Stimulated activated memory B cell treated with anti-CD40 and anti-IgM and Interleukin-4, amounts not matched to agents 10 μg/mL and 1 μg/mL and 100 μg/mL, for 72 hours (primary cell): ENCODE data around the gene C2orf78.

Source experiments
- ATAC-seq: fragments of 150-1000 bp; cut with Tn5 transposase; 2 replicates; pipeline ENCODE4 v1.10.0; 2021
- H3K27ac Mint-ChIP-seq: one replicate; pipeline ENCODE4 v1.8.0; 2022; ENCODE audit warnings: mild to moderate bottlenecking, mixed read lengths
- H3K27me3 Mint-ChIP-seq: one replicate; pipeline ENCODE4 v1.8.0; 2022; ENCODE audit warnings: mixed read lengths
- H3K36me3 Mint-ChIP-seq: one replicate; pipeline ENCODE4 v1.8.0; 2022; ENCODE audit warnings: mixed read lengths
- H3K4me1 Mint-ChIP-seq: one replicate; pipeline ENCODE4 v1.8.0; 2022; ENCODE audit warnings: mixed read lengths
- H3K4me3 Mint-ChIP-seq: one replicate; pipeline ENCODE4 v1.8.0; 2022; ENCODE audit warnings: mild to moderate bottlenecking, moderate library complexity, mixed read lengths
- H3K9me3 Mint-ChIP-seq: one replicate; pipeline ENCODE4 v1.8.0; 2022; ENCODE audit warnings: mixed read lengths

Gene C2orf78

DNA sequence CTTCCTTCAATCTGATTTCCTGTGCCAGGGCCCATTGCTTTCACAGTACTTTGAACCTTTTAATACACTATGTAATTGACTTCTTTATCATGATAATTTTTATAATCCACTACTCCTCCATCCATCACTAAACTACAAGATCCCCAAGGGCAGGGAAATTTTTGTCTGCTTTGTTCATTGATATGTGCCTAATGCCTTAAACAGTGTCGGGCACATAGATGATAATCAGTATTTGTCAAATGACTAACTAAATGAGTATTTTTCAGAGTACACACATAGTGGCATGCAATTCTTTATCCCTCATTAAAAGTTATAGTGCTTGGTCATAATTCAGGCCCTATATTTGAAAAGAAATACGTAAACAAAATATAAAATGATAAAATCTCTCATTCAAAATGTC is 39.4 kb downstream of the C2orf78 start:
- no peaks in the 10 kb centered on the region for H3K36me3 Mint-ChIP-seq
- H3K4me3 Mint-ChIP-seq: no peak overlapping the region
- H3K27ac Mint-ChIP-seq: peak overlapping the region; percentile 22
- H3K9me3 Mint-ChIP-seq: no peaks in the 10 kb centered on the region
- no peaks in the 10 kb centered on the region for H3K27me3 Mint-ChIP-seq
- H3K4me1 Mint-ChIP-seq: peaks cover 43% of the 10 kb centered on the region
- ATAC-seq: no peak

DNA sequence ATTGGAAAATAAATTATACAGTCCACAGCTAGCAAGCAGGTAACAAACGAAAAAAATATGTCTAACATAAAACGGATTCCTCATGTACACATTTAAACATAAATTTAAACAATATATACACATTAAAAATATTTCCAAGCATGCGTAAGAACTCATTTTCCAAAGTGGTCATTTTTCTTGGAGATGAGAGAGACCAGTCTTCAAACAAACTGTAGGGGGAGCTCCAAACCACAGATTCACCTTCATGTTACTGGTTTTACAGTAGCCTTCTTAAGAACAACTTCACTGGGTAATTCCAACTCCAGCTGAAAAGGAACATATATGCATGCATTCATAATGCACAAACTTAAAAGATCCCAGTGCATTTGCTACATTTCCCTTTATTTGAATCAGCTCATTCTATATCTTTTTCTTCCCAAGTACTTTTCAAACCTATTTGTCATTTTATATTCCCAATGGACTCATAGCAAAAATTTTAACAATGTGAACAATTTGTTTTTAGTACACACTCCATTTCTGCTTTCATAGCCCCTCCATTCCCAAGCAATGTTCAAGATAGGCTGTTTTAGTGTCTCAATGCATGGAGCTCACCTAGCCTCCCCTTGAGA is 40.0 kb downstream of the C2orf78 start:
- H3K27ac Mint-ChIP-seq: no peak overlapping the region
- peaks cover 48% of the 10 kb centered on the region for H3K4me1 Mint-ChIP-seq
- H3K4me3 Mint-ChIP-seq: no peak overlapping the region
- H3K27me3 Mint-ChIP-seq: no peaks in the 10 kb centered on the region
- ATAC-seq: no peak
- no peaks in the 10 kb centered on the region for H3K9me3 Mint-ChIP-seq
- H3K36me3 Mint-ChIP-seq: no peaks in the 10 kb centered on the region

DNA sequence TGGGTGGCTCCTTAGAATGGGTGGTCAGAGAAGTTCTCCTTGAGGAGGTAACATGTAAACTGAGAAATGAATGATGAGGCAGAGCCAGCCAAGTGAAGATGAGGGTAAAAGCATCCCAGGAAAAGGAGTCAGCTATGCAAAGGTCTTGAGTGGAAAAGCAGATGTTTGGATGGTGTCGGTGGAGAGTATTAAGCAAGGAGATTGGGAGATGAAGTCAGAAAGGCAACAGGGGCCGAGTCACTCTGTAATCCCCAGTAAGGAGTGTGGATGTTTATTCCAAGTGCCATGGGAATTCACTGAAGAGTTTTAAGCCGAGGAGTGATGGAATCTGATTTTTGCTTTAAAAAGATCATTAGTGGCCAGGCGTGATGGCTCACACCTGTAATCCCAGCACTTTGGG is 41.4 kb downstream of the C2orf78 start:
- peak overlapping the region; percentile 13 for H3K27ac Mint-ChIP-seq
- no peak for ATAC-seq

DNA sequence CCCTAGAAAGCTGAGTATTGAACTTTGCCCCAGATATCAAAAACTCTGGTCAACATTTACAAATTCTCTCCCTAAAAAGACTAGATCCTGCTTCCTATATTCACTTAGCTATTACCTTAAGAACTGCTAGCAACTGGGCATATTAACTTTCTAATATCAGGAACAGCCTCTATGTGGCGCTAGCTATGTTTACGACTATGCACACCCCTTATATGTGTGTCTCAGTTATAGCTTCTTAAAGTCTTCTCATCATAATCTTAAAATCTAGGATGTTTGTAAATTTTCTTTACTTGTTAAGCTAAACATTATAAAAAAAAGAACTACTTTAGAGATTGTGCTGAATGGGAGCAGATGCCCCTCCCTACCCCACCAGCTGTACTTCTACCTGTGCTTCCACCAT is 43.0 kb downstream of the C2orf78 start:
- Mint-ChIP-seq H3K4me3 (peak overlapping the region; percentile 64), H3K36me3 (peaks cover 5% of the 10 kb centered on the region), H3K27ac (peak overlapping the region; percentile 89), H3K27me3 (no peaks in the 10 kb centered on the region), H3K4me1 (peaks cover 52% of the 10 kb centered on the region), H3K9me3 (no peaks in the 10 kb centered on the region)
- ATAC-seq: no peak

More for the DNA sequence above, 41.4 kb downstream of the C2orf78 start:
- peaks cover 61% of the 10 kb centered on the region for H3K4me1 Mint-ChIP-seq
- no peaks in the 10 kb centered on the region for H3K27me3 Mint-ChIP-seq
- no peaks in the 10 kb centered on the region for H3K36me3 Mint-ChIP-seq
- H3K4me3 Mint-ChIP-seq: no peak overlapping the region
- H3K9me3 Mint-ChIP-seq: no peaks in the 10 kb centered on the region

DNA sequence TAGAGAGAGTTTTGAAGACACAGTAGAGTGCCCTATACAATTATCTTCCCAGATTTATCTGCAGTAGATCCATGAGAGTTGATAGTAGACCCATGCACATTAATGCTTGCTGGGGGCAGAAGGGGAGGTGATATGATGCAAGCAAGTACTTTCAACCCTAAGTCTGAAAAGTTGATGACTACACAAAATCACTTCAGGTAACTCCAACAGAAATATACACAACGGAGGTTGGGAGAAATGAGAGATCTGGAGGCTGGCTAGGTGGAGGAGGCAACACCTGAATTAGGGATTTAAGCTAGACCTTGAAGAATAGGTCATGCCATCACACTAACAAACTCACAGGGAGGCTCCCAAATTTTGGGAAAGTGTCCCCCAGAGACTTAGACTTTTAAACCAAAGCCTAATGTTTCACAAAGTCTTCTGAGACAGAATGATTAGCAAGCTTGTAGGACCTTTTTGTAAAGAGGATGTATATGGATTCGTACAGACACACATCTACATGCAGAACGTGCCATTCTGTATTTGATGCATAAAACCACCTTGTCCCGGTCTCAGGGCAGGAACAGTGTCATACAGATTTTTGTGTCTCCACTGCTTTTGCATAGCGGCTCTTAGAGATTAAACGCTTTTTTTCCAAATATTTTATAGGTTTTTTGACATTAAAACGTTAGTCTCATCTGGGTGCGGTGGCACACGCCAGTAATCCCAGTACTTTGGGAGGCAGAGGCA is 43.8 kb downstream of the C2orf78 start:
- ATAC-seq: no peak
- Mint-ChIP-seq H3K27me3 (no peaks in the 10 kb centered on the region), H3K9me3 (no peaks in the 10 kb centered on the region), H3K27ac (peak overlapping the region; percentile 89), H3K4me3 (peak overlapping the region; percentile 99), H3K4me1 (peaks cover 50% of the 10 kb centered on the region), H3K36me3 (peaks cover 13% of the 10 kb centered on the region)

DNA sequence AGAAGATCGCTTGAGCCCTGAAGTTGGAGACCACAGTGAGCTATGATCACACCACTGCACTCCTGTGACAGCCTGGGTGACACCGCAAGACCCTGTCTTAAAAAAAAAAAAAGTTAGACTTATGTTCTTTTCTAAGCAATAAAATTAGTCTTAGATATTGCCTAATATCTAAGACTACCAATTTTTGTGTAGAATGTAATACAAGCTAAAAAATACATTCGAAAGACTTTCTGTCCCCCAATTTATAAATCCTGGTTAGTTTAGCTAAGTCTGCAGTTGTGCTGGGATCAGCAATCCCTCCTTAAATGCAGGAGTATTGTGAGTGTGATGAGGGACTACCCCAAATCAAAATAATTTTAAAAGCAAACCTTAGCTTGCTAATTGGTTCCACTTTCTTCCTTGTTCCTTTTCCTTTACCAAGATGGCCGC is 44.4 kb downstream of the C2orf78 start:
- Mint-ChIP-seq H3K4me3 (peak overlapping the region; percentile 99), H3K9me3 (no peaks in the 10 kb centered on the region), H3K4me1 (peaks cover 46% of the 10 kb centered on the region), H3K27ac (peak overlapping the region; percentile 89), H3K36me3 (peaks cover 16% of the 10 kb centered on the region), H3K27me3 (no peaks in the 10 kb centered on the region)
- ATAC-seq: no peak

DNA sequence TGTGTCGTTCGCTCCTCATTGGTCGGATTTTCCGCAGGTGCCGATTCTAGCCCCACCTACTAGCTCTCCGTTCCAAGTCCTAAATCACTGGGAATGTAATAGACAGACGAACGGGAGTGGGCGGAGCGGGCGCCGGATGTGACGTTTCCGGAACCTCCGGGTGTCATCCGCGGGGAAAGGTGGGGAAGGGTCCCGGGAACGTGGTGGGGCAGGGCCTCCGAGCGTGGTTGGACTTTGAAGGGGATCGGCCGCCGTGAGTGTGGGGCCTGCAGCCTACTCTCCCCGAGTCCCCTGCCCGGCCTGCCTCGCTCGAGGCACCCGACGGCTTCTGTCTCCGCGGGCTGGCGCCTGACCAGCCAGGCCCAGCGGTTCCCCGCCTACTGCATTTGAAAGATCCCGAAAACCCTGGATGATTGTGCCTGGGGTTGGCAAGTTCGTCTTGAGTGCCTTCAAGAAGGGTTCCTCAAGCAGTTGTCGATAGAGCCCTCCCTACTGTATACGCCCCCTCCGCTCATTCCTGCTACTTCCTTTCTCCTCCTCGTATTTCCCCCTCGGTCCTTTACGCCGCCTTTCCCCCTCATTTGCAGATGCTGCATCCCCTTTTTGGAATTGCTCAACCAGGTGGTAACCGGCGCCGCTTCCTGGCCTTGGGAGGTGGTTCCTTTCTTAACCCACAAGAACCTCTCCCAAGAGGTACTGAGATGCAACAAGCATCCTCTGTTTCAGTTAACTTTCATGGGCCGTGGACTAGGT is 45.0 kb downstream of the C2orf78 start, which contains the start of gene STAMBP:
TSS of gene STAMBP (plus strand) at position 144 of the 753 bp plus-strand sequence. CDS start 1,896 bp downstream, outside the sequence.
- Mint-ChIP-seq H3K9me3 (no peaks in the 10 kb centered on the region), H3K27ac (peak within 1 kb of the TSS; percentile 89), H3K4me3 (peak within 1 kb of the TSS; percentile 99)

DNA sequence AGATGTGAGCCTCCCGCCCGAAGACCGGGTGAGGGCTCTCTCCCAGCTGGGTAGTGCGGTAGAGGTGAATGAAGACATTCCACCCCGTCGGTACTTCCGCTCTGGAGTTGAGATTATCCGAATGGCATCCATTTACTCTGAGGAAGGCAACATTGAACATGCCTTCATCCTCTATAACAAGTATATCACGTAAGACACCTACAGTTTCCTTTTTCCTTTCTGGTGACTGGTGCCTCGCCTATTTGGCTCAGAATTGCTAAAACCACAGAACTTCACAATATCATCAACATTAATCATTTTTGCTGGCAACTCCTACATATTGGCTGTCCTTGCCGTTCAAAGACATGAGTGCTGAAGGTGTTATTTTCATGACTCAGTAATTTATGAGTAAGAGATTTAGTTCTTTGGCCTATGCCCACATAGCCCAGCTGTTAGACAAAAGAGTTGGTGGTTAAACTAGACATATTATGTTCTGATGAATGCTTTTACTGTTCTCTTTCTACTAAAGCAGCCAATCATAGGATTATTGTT is 47.0 kb downstream of the C2orf78 start:
- Mint-ChIP-seq H3K36me3 (peaks cover 30% of the 10 kb centered on the region), H3K9me3 (no peaks in the 10 kb centered on the region), H3K27ac (no peak overlapping the region), H3K4me3 (no peak overlapping the region), H3K4me1 (peaks cover 40% of the 10 kb centered on the region), H3K27me3 (no peaks in the 10 kb centered on the region)
- no peak for ATAC-seq

More for the DNA sequence above, 45.0 kb downstream of the C2orf78 start, which contains the start of gene STAMBP:
- peaks cover 16% of the 10 kb centered on the region for H3K36me3 Mint-ChIP-seq
- peaks cover 44% of the 10 kb centered on the region for H3K4me1 Mint-ChIP-seq
- peak; percentile 98 for ATAC-seq
- H3K27me3 Mint-ChIP-seq: no peaks in the 10 kb centered on the region

DNA sequence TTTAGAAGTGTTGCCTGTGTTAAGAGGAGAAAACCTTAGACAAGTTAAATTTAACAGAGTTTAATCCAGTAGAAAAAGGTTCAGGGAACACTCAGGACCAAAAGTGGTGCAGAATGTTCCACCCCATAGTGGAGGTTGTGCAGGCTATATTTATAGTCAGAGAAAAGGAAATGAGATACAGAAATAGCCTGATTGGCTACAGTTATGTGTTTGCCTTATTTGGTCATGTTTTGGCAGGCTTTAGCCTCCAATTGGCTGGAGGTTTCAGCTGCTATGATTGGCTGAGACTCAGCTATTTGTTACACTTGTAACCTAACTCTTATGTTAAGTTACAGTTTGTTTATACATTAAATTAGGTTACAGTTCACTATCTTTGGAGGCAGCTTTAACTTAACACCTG is 48.9 kb downstream of the C2orf78 start:
- no peak overlapping the region for H3K4me3 Mint-ChIP-seq
- peaks cover 30% of the 10 kb centered on the region for H3K36me3 Mint-ChIP-seq
- H3K27ac Mint-ChIP-seq: no peak overlapping the region
- ATAC-seq: no peak
- no peaks in the 10 kb centered on the region for H3K9me3 Mint-ChIP-seq
- peaks cover 38% of the 10 kb centered on the region for H3K4me1 Mint-ChIP-seq
- no peaks in the 10 kb centered on the region for H3K27me3 Mint-ChIP-seq

DNA sequence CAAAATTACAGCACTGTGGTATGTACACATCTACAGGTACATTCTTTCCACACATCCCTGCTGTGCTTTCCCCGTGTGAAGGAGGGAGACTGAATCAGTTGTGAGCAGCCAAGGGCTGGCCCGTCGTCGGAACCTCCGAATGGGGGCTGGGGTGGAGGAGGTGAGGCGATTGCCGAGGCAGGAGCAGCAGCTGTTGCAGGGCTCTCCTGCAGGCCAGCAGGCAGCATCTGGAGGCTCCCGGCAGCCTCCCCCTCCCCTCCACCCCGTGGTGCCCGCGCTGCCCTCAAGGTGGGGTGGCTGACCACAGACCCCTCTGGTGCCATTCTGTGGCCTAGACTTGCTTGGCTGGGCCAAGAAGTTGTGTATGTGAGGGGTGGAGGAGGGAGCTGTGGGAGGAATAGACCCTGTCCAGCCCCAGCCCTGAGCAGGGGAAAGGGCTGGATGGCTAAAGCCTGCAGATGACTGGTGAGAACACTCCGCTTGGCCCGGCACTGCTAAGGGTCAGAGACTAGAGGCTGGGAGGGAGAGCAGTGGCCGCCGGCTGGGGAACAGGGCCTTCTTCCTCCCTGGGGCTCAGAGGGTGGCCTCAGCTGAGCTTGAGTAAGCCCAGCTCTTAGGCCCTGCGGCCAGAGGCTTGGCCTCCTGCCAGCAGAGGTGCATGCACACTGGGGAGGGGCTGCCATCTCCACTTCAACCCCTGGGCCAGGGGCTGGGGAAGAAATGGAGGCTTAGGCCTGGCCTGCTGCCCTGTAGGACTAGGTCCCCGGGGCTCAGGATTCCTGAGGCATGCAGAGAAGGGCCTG is 52.4 kb downstream of the C2orf78 start:
- Mint-ChIP-seq H3K4me1 (peaks cover 19% of the 10 kb centered on the region), H3K27ac (no peak overlapping the region), H3K27me3 (no peaks in the 10 kb centered on the region), H3K9me3 (no peaks in the 10 kb centered on the region), H3K36me3 (peaks cover 36% of the 10 kb centered on the region), H3K4me3 (no peak overlapping the region)
- no peak for ATAC-seq

DNA sequence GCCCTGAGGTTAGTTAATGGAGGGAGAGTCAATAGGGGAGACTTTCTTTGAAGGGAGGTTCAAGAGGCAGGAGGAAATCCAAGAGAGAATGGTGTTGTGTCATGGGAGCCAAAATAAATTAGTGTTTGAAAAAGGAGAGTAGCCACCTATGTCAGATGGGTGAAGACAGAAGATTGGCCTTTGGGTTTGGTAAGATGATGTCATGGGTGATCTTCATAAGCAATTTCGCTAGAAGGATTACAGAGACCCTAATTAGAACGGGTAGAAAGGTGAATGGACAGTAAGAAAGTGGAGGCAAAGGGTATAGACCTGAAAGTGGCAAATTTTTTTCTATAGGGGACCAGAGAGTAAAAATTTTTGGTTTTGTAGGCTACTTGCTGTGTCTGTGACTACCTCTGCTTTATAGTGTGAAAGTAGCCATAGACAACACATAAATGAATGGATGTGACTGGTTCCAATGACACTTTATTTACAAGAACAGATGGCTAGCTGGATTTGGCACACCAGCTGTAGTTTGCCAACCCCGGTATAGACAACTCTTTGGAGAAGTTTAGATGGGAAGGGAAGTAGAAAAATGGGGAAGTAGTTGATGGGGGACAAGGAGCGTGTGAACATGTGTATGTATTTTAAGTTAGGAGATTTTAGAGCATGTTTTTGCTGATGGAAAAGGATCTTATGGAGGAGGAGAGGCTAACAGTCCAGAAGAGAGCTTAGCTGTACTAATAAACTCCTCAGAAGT is 54.0 kb downstream of the C2orf78 start:
- no peaks in the 10 kb centered on the region for H3K9me3 Mint-ChIP-seq
- ATAC-seq: no peak
- H3K36me3 Mint-ChIP-seq: peaks cover 21% of the 10 kb centered on the region
- no peak overlapping the region for H3K27ac Mint-ChIP-seq
- H3K27me3 Mint-ChIP-seq: no peaks in the 10 kb centered on the region
- H3K4me3 Mint-ChIP-seq: no peak overlapping the region
- H3K4me1 Mint-ChIP-seq: peaks cover 12% of the 10 kb centered on the region

DNA sequence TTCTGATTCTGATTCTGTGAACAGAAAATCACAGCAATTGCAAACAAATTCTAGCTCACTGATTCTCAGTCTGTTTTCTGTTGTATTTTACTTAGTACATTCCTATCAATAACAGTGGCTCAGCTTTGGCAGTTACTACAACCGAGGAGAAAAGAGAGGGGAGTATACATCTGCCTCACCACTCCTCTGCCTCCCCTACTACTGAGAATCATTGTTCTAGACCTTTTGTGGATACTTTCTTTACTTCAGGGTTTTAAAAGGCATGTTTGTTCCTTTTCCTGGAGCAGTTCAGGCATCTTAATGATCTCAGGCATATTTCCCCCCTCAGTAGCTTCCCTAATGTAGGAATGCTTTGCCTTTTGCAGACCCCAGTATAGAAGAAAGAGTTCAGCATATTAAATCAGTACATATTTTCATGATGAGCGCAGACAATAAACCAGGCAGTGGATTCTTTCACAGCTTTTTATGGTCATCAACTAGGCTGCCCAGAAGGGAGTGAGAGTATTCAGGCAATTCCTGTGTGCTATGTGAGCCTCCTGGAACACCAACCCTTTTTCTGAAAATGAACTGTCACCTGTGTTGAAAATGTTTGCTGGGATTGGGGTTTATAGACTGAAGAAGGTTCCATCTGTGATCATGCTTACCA is 55.0 kb downstream of the C2orf78 start:
- peaks cover 22% of the 10 kb centered on the region for H3K36me3 Mint-ChIP-seq
- no peaks in the 10 kb centered on the region for H3K27me3 Mint-ChIP-seq
- no peak for ATAC-seq
- H3K4me3 Mint-ChIP-seq: no peak overlapping the region
- no peak overlapping the region for H3K27ac Mint-ChIP-seq
- peaks cover 12% of the 10 kb centered on the region for H3K4me1 Mint-ChIP-seq
- H3K9me3 Mint-ChIP-seq: no peaks in the 10 kb centered on the region

DNA sequence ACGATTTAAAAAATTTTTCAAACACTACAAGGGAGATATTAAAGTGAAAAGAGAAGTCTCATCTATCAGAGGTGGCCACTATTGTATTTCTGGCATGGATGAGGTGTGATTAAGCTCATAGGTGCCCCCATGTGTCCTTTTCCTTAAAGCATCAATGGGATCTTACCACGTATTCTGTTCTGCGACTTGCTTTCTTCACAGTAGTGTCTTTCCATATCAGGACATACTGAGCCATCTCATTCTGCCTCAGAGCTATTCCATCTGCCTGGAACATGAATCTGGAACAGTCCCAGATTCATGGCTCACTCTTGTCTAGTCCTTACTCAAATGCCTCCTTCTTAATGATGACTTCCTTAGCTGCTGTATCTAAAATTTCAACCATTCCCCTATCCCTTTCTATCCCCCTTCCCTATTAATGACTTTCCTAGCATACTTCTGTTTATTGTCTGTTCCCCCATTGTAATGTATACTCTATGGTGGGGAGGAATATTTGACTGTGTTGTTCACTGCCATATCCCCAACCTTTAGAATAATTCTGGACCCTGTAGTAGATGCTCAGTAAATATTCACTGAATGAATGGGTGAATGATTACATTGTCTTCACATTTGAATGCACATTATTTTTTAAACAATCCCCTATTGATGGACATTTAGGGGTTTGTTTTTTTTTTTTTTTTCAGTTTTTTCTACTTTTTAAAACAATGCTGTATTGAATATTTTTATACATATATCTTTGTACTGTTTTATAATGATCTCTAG is 55.8 kb downstream of the C2orf78 start:
- Mint-ChIP-seq H3K4me1 (peaks cover 12% of the 10 kb centered on the region), H3K27ac (no peak overlapping the region), H3K9me3 (no peaks in the 10 kb centered on the region), H3K27me3 (no peaks in the 10 kb centered on the region), H3K4me3 (no peak overlapping the region), H3K36me3 (peaks cover 25% of the 10 kb centered on the region)
- no peak for ATAC-seq
